Stomach (tissue), 9 donors: ENCODE measurements around the gene COL6A3. TPM values are rescaled to one million over a fixed set of nuclear protein-coding genes. Genes with fewer than 3 reads are reported as not detected.
A peak's percentile ranks its signal among the peaks of the same experiment; 100 is the strongest.
"Not testable (repeated sequence)": the region's sequence is repeated elsewhere in the genome, so short reads cannot be mapped to it uniquely, and the experiment has no call there.

Experiments used
- DNase-seq, 2 donors: peaks; one replicate each; pipeline versions ENCODE4 v3.0.0 to v3.0.0-alpha.2; 2013 to 2019
- H3K27ac ChIP-seq, 5 donors: fragments of 200-600 bp in 4 of 5; sonication (generic) in 4 of 5; one replicate each; pipeline ENCODE4 v1.5.1; 2013 to 2019; ENCODE audit warnings: mild to moderate bottlenecking in 1 of 5, moderate library complexity in 1 of 5
- H3K27me3 ChIP-seq, 3 donors: fragments of 200-600 bp; sonication (generic); one replicate each; pipeline ENCODE4 v1.5.1; 2017 to 2019; ENCODE audit warnings: mixed run types in 1 of 3
- H3K36me3 ChIP-seq, 4 donors: fragments of 200-600 bp; sonication (generic); 1 replicate in 3 of 4; 2 replicates in 1 of 4; pipeline ENCODE4 v1.5.1; 2016 to 2019
- H3K4me1 ChIP-seq, 4 donors: fragments of 200-600 bp; sonication (generic); one replicate each; pipeline ENCODE4 v1.5.1; 2016 to 2019
- H3K4me3 ChIP-seq, 4 donors: fragments of 200-600 bp; sonication (generic) in 3 of 4; one replicate each; pipeline ENCODE4 v1.5.1; 2016 to 2019; ENCODE audit warnings: mild to moderate bottlenecking in 1 of 4
- H3K9me3 ChIP-seq, 4 donors: fragments of 200-600 bp; sonication (generic); one replicate each; pipeline ENCODE4 v1.5.1; 2016 to 2019
- EP300 ChIP-seq: sonication (generic); formaldehyde crosslinking; IDR thresholded peaks from one replicate; pipeline ENCODE4 v1.6.1; 2017; ENCODE audit warnings: antibody characterized with exemption
- POLR2A ChIP-seq, 4 donors: fragments of 450-650 bp; IDR thresholded peaks; one replicate each; pipeline ENCODE4 v1.6.1; 2016; ENCODE audit warnings: antibody characterized with exemption in 4 of 4, control low read depth in 2 of 4, mild to moderate bottlenecking in 1 of 4, moderate library complexity in 1 of 4
- POLR2AphosphoS5 ChIP-seq, 3 donors: sonication (generic); formaldehyde crosslinking; IDR thresholded peaks; one replicate each; pipeline ENCODE4 v1.6.1; 2016; ENCODE audit warnings: antibody characterized with exemption in 3 of 3
- WGBS, 5 donors: extraction: QIAGEN DNeasy Blood & Tissue Kit in 3 of 5; methylation state at CpG; one replicate each; pipeline versions ENCODE4 v1.1.5 to v1.1.7; 2013 to 2018; 5-methylcytosine and 5-hydroxymethylcytosine counted together
- intact Hi-C: fragments of 100-400 bp; cut with DNase I; formaldehyde crosslinking; loops from one replicate; pipeline ENCODE4 v1.15.1; 2023; ENCODE audit warnings: low total_unique reads
- polyA plus RNA-seq, 3 donors: library from polyadenylated mRNA; stranded (reverse); fragments of 200-250 nt; gene quantifications; one replicate each; pipeline ENCODE4 v1.2.3, GENCODE V29; 2013
- total RNA-seq, 5 donors: library from RNA; depleted of rRNA; stranded (reverse); fragments of >200 nt; gene quantifications; one replicate each; pipeline versions ENCODE4 v1.1.0 to v1.2.3, GENCODE V29; 2014 to 2016
- TF ChIP-seq, protein P1 (sequence below), 7 experiments: fragments of 450-650 bp in 4 of 7; fragments of 200-600 bp in 3 of 7; sonication (generic) in 3 of 7; IDR thresholded peaks; one replicate each; pipeline ENCODE4 v1.5.1; 2016 to 2019; ENCODE audit warnings: antibody characterized with exemption in 7 of 7, control low read depth in 2 of 7, mild to moderate bottlenecking in 1 of 7
- donor health status: healthy with polysubstance abuse.
- donor health status: Bipolar disorder and iron deficiency.
- donor health status: healthy.

COL6A3 gene
- total and polyA plus RNA-seq, 8 donors = 9.3 to 411 (median 105) TPM

DNA sequence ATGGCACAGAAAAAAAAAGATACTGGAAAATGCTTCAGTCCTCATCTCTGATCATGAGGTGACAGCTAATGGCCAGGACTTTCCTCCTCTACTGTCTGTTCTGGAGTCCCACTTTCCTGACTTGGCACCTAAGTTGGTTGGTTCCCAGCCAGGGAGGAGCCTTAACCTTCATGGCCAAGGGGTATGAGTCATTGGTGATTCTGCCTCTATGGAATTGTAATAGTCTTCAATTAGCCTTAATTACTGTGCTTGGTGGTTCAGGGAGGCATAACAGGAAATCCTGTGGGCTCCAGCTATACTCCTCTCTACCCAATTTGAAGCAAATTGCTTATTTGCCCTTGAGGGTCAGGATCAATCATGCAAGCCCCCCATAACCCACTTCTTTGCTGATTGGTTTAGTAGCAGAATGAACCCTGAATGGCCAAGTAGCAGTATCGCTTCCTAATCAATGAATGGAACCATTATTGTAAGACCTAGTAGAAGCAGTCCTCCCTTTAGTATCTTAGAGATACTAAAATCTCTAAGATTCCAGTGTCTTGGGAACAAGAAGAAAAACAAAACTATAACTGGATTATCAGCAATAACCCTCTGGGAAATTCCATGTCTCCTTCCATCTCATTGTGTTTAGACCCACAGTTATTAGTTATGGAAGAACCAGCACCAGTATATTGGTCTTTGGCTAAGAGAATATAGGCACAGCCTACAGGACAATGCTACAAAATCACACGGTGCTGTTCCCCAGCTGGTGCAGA lies 109.0 kb downstream of the COL6A3 start:
- Histone ChIP-seq H3K4me1 (peaks cover 0 to 19% (median 6%) of the 10 kb centered on the region in 4 donors), H3K9me3 (no peaks in the 10 kb centered on the region), H3K27ac (no peak overlapping the region), H3K36me3 (no peaks in the 10 kb centered on the region), H3K27me3 (no peaks in the 10 kb centered on the region), H3K4me3 (no peak overlapping the region)
- DNase-seq = no peak
- TF ChIP-seq EP300 (no peak), POLR2AphosphoS5 (IDR thresholded peaks at IDR 0.05) (peak in 1 of 3 donors; percentile 25)
- WGBS, 5 donors = 65 to 97% (median 74%) methylated on average over 2 of the region's 2 CpGs
- intact Hi-C loops = no loop called here

DNA sequence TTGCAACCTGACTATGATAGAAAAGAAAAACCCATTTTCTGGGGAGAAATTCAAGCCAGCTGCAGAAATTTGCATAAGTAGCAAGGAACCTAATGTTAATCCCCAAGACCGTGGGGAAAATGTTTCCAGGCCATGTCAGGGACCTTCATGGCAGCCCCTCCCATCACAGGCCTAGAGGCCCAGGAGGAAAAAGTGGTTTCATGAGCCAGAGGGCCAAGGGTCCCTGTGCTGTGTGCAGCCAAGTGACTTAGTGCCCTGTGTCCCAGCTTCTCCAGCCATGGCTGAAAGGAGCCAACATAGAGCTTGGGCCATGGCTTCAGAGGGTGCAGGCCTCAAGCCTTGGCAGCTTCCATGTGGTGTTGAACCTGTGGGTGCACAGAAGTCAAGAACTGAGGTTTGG lies 110.7 kb downstream of the COL6A3 start:
- H3K27ac ChIP-seq, H3K9me3 ChIP-seq, DNase-seq, H3K27me3 ChIP-seq, intact Hi-C loops, H3K36me3 ChIP-seq, H3K4me3 ChIP-seq: not testable (repeated sequence)
- 26 to 61% (median 48%) methylated on average over 1 of the region's 1 CpG for WGBS, 5 donors
- H3K4me1 ChIP-seq = peaks cover 0 to 22% (median under 1%) of the 10 kb centered on the region in 4 donors

DNA sequence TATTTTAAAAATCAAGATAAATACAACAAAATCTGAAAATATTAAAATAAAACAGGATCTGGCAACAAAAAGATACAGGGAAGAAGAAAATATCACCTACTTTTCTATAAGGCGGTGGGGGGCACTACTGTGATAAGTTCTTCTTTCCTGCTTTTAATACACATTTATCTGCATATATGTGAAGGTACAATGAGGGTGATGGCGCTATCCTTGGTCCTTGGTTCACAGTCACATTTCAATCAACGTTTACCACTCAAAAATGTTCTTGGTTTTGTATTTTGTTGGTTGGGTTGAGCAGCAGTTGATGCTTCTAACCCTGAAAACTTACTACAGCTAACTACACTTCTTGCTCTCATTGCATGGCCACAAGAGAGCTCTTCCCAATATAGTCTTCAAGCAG lies 112.4 kb downstream of the COL6A3 start:
- WGBS, 5 donors = 73 to 84% (median 84%) methylated on average over 3 of the region's 3 CpGs
- TF ChIP-seq EP300 (no peak), POLR2A (IDR thresholded peaks at IDR 0.05) (no peak), POLR2AphosphoS5 (IDR thresholded peaks at IDR 0.05) (no peak)
- TF ChIP-seq, protein P1, sequence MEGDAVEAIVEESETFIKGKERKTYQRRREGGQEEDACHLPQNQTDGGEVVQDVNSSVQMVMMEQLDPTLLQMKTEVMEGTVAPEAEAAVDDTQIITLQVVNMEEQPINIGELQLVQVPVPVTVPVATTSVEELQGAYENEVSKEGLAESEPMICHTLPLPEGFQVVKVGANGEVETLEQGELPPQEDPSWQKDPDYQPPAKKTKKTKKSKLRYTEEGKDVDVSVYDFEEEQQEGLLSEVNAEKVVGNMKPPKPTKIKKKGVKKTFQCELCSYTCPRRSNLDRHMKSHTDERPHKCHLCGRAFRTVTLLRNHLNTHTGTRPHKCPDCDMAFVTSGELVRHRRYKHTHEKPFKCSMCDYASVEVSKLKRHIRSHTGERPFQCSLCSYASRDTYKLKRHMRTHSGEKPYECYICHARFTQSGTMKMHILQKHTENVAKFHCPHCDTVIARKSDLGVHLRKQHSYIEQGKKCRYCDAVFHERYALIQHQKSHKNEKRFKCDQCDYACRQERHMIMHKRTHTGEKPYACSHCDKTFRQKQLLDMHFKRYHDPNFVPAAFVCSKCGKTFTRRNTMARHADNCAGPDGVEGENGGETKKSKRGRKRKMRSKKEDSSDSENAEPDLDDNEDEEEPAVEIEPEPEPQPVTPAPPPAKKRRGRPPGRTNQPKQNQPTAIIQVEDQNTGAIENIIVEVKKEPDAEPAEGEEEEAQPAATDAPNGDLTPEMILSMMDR (IDR thresholded peaks at IDR 0.05) = no peak
- H3K9me3 ChIP-seq = no peaks in the 10 kb centered on the region
- H3K27ac ChIP-seq = no peak overlapping the region
- intact Hi-C loops = no loop called here
- H3K4me1 ChIP-seq = peaks cover 0 to 35% (median 5%) of the 10 kb centered on the region in 4 donors
- no peaks in the 10 kb centered on the region for H3K27me3 ChIP-seq
- no peaks in the 10 kb centered on the region for H3K36me3 ChIP-seq
- H3K4me3 ChIP-seq = no peak overlapping the region
- DNase-seq = no peak

DNA sequence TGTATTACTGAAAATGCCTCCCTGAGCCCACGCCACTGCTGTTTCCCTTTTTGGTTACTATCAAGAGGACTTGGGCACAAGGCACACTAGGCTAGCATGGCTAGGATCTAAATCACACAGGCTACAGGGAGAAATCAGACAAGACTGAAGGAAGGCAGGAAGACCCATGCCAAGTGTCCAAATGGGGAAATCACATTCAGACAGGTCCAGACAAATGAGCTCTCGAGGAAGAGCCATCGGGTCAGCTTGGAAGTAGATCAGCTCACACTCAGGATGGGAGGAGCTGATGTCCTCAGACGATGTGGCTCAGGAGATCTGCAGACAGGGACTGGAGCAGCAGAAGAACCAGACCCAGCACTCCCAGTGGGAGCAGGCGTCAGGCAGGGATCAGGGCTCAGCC lies 113.2 kb downstream of the COL6A3 start:
- no peak overlapping the region for H3K27ac ChIP-seq
- no peaks in the 10 kb centered on the region for H3K9me3 ChIP-seq
- intact Hi-C loops = no loop called here
- no peaks in the 10 kb centered on the region for H3K36me3 ChIP-seq
- no peak overlapping the region for H3K4me3 ChIP-seq
- WGBS, 5 donors = 71 to 84% (median 81%) methylated on average over 5 of the region's 5 CpGs
- peaks cover 0 to 31% (median 5%) of the 10 kb centered on the region in 4 donors for H3K4me1 ChIP-seq
- TF ChIP-seq POLR2AphosphoS5 (IDR thresholded peaks at IDR 0.05) (no peak), EP300 (no peak), POLR2A (IDR thresholded peaks at IDR 0.05) (no peak)
- TF ChIP-seq, protein P1 (IDR thresholded peaks at IDR 0.05) = no peak
- H3K27me3 ChIP-seq = no peaks in the 10 kb centered on the region
- no peak for DNase-seq

DNA sequence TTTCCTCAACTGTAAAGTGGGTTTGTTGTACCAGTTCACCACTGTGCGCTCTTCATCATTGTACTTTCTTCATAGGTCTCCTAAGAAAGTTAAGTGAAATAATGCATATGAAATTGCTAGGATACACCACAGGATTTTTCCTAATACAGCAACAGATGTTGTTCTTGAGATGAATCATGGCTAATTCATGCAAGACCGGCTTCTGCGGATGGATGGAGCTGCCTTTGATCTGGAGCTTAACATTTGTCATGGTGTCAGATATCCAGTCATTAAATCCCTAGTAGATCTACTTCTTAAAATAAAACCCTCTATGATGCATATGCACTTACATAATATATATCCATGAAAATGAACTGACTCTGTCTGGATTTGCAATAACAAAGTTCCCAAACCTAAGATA lies 114.1 kb downstream of the COL6A3 start:
- H3K9me3 ChIP-seq = no peaks in the 10 kb centered on the region
- H3K27ac ChIP-seq = no peak overlapping the region
- peaks cover 0 to 31% (median 5%) of the 10 kb centered on the region in 4 donors for H3K4me1 ChIP-seq
- WGBS, 5 donors = 54 to 81% (median 76%) methylated on average over 3 of the region's 3 CpGs
- H3K27me3 ChIP-seq = no peaks in the 10 kb centered on the region
- H3K36me3 ChIP-seq = no peaks in the 10 kb centered on the region
- H3K4me3 ChIP-seq = no peak overlapping the region
- intact Hi-C loops = no loop called here
- peak in 1 of 2 donors; percentile 66 for DNase-seq
- TF ChIP-seq EP300 (no peak), POLR2AphosphoS5 (IDR thresholded peaks at IDR 0.05) (peak in 1 of 3 donors; percentile 13)
